Esophagus muscularis mucosa (tissue), 4 donors: ENCODE measurements around the gene ADGRG6. TPM values are rescaled to one million over a fixed set of nuclear protein-coding genes. Genes with fewer than 3 reads are reported as not detected.

ENCODE experiments used
- DNase-seq: peaks from one replicate; pipeline ENCODE4 v3.0.0-alpha.2; 2017; ENCODE audit errors: extremely low spot score
- H3K27ac ChIP-seq, 4 donors: fragments of 200-600 bp; sonication (generic); replicated peaks in 1 of 4; 1 replicate in 3 of 4; 2 replicates in 1 of 4; pipeline ENCODE4 v1.5.1; 2016 to 2019; ENCODE audit warnings: mild to moderate bottlenecking in 1 of 4
- H3K27me3 ChIP-seq, 4 donors: fragments of 200-600 bp; sonication (generic); one replicate each; pipeline versions ENCODE4 v1.5.1 to v1.6.0; 2016 to 2019
- H3K36me3 ChIP-seq, 4 donors: fragments of 200-600 bp; sonication (generic); one replicate each; pipeline ENCODE4 v1.5.1; 2016 to 2019
- H3K4me1 ChIP-seq, 4 donors: fragments of 200-600 bp; sonication (generic); one replicate each; pipeline ENCODE4 v1.5.1; 2016 to 2019
- H3K4me3 ChIP-seq, 4 donors: fragments of 200-600 bp; sonication (generic); 1 replicate in 2 of 4; 2 replicates in 2 of 4; pipeline ENCODE4 v1.5.1; 2016 to 2019; ENCODE audit warnings: mild to moderate bottlenecking in 4 of 4, moderate library complexity in 1 of 4
- H3K9me3 ChIP-seq, 4 donors: fragments of 200-600 bp; sonication (generic); 1 replicate in 3 of 4; 2 replicates in 1 of 4; pipeline ENCODE4 v1.5.1; 2016 to 2019
- EP300 ChIP-seq: sonication (generic); formaldehyde crosslinking; IDR thresholded peaks from one replicate; pipeline ENCODE4 v1.6.1; 2017; ENCODE audit warnings: antibody characterized with exemption
- POLR2A ChIP-seq: fragments of 450-650 bp; IDR thresholded peaks from one replicate; pipeline ENCODE4 v1.6.1; 2017; ENCODE audit warnings: antibody characterized with exemption, moderate library complexity, mild to moderate bottlenecking, low read depth
- POLR2AphosphoS5 ChIP-seq, 2 donors: sonication (generic); formaldehyde crosslinking; IDR thresholded peaks; one replicate each; pipeline ENCODE4 v1.6.1; 2017; ENCODE audit warnings: antibody characterized with exemption in 2 of 2
- WGBS: methylation state at CpG from one replicate; pipeline ENCODE4 v1.1.5; 2018; 5-methylcytosine and 5-hydroxymethylcytosine counted together
- intact Hi-C: fragments of 100-400 bp; cut with DNase I; formaldehyde crosslinking; loops from one replicate; pipeline ENCODE4 v1.15.1; 2023
- total RNA-seq, 4 donors: library from RNA; depleted of rRNA; stranded (reverse); fragments of >200 nt; gene quantifications; one replicate each; pipeline versions ENCODE4 v1.1.0 to v1.2.1, GENCODE V29; 2016
- TF ChIP-seq, protein P1 (sequence below), 3 experiments: fragments of 200-600 bp in 2 of 3; fragments of 450-650 bp in 1 of 3; sonication (generic) in 2 of 3; IDR thresholded peaks; one replicate each; pipeline ENCODE4 v1.5.1; 2017 to 2019; ENCODE audit warnings: antibody characterized with exemption in 3 of 3, mild to moderate bottlenecking in 2 of 3, moderate library complexity in 1 of 3

Gene ADGRG6
- total RNA-seq, 4 donors from 2014 or later: 5.5 to 11.8 (median 8.0) TPM

DNA sequence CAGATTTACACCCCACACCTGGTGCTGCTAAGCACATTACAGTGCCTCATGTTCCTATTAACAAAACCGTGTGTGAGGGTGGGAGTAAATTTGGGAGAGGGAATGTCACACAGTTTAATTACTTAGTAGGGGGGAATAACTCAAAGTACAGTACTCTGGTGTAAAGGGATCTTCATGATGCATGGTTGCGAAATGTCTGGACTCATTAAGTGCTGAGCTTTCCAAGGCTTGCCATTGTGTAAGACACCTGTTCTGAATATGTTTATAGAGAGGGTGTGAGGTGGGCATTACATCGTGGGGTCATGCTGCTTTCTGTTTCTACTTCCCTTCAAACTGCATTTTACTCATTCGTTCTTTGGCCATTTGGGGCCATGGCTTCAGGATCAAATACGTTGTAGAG is 181.2 kb downstream of the ADGRG6 start:
- WGBS: 79% methylated on average over 5 of the region's 5 CpGs

DNA sequence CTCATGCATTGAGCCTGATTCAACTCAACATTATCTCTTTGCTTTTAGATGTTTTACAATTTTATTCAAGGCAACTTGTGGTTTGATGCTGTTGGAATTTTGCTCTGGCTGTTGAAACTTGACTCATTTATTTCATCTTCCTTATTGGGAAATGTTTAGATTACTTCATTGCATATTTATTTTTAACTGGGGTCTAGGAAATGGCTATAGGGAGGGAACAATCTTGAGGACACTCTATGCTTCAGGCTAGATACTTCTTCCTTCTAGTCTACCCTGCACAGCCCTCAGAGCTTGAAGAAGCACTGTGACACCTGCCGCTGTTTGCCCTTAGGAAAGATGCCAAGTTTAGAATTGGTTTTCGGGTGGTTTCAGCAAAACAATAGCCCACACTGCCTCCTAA is 183.4 kb downstream of the ADGRG6 start:
- H3K4me1 ChIP-seq: no peaks in the 10 kb centered on the region
- no peak for DNase-seq
- H3K9me3 ChIP-seq: no peaks in the 10 kb centered on the region
- no peaks in the 10 kb centered on the region for H3K36me3 ChIP-seq
- 87% methylated on average over 2 of the region's 2 CpGs for WGBS
- no peak for TF ChIP-seq POLR2A
- TF ChIP-seq, protein P1, sequence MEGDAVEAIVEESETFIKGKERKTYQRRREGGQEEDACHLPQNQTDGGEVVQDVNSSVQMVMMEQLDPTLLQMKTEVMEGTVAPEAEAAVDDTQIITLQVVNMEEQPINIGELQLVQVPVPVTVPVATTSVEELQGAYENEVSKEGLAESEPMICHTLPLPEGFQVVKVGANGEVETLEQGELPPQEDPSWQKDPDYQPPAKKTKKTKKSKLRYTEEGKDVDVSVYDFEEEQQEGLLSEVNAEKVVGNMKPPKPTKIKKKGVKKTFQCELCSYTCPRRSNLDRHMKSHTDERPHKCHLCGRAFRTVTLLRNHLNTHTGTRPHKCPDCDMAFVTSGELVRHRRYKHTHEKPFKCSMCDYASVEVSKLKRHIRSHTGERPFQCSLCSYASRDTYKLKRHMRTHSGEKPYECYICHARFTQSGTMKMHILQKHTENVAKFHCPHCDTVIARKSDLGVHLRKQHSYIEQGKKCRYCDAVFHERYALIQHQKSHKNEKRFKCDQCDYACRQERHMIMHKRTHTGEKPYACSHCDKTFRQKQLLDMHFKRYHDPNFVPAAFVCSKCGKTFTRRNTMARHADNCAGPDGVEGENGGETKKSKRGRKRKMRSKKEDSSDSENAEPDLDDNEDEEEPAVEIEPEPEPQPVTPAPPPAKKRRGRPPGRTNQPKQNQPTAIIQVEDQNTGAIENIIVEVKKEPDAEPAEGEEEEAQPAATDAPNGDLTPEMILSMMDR (IDR thresholded peaks at IDR 0.05): no peak
- no peak for TF ChIP-seq POLR2AphosphoS5 (IDR thresholded peaks at IDR 0.05)
- TF ChIP-seq EP300: no peak
- intact Hi-C loops: no loop called here
- H3K4me3 ChIP-seq: no peak overlapping the region
- H3K27ac ChIP-seq: no peak overlapping the region
- H3K27me3 ChIP-seq: no peaks in the 10 kb centered on the region

More for the DNA sequence above, 181.2 kb downstream of the ADGRG6 start:
- DNase-seq: no peak
- Histone ChIP-seq H3K27ac (no peak overlapping the region), H3K36me3 (no peaks in the 10 kb centered on the region), H3K27me3 (no peaks in the 10 kb centered on the region), H3K4me3 (no peak overlapping the region), H3K4me1 (no peaks in the 10 kb centered on the region), H3K9me3 (no peaks in the 10 kb centered on the region)
- TF ChIP-seq EP300 (no peak), POLR2AphosphoS5 (IDR thresholded peaks at IDR 0.05) (no peak), POLR2A (no peak)
- TF ChIP-seq, protein P1 (IDR thresholded peaks at IDR 0.05): no peak
- intact Hi-C loops: no loop called here

DNA sequence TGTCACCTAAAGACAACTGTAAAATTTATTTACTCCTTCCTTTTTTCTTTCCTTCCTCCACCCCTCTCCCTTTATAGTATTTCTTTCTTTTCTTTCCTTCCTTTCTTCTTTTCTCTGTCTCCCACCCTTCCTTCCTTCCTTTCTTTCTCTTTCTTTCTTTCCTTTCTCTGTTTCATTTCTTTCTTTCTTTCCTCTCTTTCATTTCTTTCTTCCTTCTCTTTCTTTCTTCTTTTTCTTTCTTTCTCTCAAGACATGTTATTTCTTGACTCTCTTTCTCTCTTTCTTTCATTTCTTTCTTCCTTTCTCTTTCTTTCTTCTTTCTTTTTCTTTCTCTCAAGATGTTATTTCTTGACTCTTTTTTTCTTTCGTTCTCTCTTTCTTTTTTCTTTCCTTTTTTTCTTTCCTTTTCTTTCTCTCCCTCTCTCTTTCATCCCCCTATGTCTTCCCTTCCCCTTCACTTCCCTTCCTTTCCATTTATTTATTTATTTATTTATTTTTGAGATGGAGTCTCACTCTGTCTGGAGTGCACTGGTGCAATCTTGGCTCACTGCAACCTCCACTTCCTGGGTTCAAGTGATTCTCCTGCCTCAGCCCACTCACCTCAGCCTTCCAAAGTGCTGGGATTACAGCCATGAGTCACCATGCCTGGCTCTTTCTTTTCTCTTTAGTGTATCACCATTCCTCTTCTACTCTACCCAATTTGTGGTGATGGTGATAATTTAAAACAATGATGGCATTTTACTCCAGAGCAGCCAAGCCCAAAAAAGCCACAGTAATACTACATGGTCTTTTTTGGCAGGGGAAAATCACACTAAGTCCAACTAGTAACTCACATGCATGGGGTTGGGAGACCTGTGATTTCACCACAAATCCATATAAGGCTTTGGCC is 188.2 kb downstream of the ADGRG6 start:
- Histone ChIP-seq H3K4me1 (no peaks in the 10 kb centered on the region), H3K36me3 (no peaks in the 10 kb centered on the region), H3K4me3 (no peak overlapping the region), H3K27me3 (no peaks in the 10 kb centered on the region), H3K27ac (no peak overlapping the region), H3K9me3 (no peaks in the 10 kb centered on the region)
- DNase-seq: no peak
- TF ChIP-seq EP300: no peak
- TF ChIP-seq, protein P1 (IDR thresholded peaks at IDR 0.05): no peak
- no peak for TF ChIP-seq POLR2A
- intact Hi-C loops: no loop called here
- 88% methylated on average over 1 of the region's 1 CpG for WGBS

Other genes starting within 250 kb of the ADGRG6 start
- gene GJE1, start 169.1 kb upstream of the ADGRG6 start, total RNA-seq: not detected
- gene NMBR, start 154.9 kb upstream of the ADGRG6 start, total RNA-seq: not detected
- 10 to 100 TPM; 25.7 to 37.9 (median 28.2) TPM for gene VTA1, start 154.7 kb upstream of the ADGRG6 start, total RNA-seq